GM19023 (cell line): ENCODE data around the gene MEIOB.
"Not testable (repeated sequence)": the region's sequence is repeated elsewhere in the genome, so short reads cannot be mapped to it uniquely, and the experiment has no call there.

ENCODE experiments used
- ATAC-seq: cut with Tn5 transposase; IDR thresholded peaks from one replicate; pipeline ENCODE4 v1.9.1; 2021; ENCODE audit warnings: mild to moderate bottlenecking, moderate library complexity; ENCODE audit not compliant: unreplicated experiment

MEIOB gene

GRCh38 chr16:1908184-1908583 lies 36.2 kb upstream of the MEIOB start:
- no peak for ATAC-seq

- no peak for ATAC-seq
Observed at GRCh38 chr16:1907226-1907860, 35.4 kb upstream of the MEIOB start.

GRCh38 chr16:1906846-1907165 lies 34.8 kb upstream of the MEIOB start:
- ATAC-seq = no peak

DNA sequence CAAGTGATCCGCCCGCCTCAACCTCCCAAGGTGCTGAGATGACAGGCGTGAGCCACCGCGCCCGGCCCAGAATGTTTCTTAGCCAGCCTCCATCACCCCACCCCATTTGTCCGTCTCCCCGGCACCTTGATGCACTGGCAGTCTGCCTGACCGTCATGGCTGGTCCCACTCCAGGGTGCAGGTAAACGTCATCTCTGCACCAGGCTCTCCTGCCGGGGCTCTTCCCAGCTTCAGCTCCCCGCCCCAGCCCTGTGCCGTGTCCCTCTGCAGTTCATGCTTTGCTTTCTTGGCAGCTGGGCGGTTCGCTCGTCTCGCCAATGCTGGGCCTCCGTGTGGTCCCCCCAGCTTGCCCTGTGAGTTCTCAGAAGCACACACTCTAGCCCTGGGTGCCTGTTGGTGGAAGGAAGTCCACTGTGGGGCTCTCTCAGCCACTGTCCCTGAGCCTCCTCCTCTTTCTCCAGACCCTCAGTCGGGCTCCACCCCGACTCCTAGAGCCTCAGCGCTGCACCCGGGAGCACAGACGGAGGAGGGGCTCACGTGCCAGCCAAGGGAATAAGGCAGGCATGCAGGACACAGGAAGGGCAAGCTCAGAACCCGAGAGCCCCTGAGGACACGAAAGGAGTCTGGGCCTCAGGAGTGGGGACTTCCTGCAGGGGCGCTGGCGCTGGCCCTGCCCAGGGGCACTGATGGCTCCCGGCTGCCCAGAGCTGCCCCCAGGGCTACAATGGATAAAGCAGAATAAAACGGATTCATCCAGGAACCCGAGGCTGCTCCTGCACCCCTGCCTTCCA lies 34.3 kb upstream of the MEIOB start:
- ATAC-seq = no peak

GRCh38 chr16:1903845-1904840 lies 32.2 kb upstream of the MEIOB start:
- ATAC-seq = no peak

DNA sequence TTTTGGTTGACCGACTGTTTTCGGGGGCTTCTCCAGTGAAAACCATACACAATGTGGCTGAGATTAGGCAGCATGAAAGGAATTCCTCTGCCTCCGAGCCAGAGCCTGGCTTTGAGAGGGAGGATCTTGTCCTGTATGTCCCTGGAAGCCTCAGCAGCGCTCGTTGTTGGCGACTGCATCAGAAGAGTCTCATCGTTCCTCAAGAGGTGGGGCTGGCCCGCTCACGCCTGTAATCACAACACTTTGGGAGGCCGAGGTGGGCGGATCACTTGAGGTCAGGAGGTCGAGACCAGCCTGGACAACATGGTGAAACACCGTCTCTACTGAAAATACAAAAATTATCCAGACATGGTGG lies 31.2 kb upstream of the MEIOB start:
- no peak for ATAC-seq

DNA sequence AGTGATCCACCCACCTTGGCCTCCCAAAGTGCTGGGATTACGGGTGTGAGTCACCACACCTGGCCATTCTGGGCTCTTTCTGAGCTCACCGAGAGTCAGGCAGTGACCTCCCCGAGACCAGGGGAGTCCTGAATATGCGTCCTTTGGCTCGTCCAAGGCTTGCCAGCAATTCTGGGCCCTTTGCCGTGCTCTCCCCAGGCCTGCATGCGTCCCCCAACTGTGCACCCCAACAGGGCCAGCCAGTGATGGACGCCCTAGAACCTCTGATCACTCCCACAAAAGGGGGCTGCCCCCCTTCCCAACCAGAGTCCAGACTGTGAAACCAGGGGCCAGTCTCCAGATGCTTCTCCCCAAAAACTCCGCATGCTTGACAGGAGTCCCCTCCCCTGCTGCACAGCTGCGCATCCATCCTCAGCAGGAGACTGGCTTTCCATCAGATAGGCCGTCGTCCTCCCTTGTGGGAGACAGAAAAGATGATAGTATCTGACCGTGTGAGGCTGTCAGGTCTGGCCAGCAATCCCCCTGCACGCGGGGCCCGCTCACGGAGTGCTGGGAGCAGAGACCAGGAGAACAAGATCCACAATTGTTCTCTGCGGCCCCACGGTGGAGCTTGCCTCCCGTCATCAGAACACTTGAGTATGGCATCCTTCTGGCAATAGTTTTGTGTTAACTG lies 30.7 kb upstream of the MEIOB start:
- no peak for ATAC-seq

GRCh38 chr16:1900452-1900774 lies 28.4 kb upstream of the MEIOB start:
- no peak for ATAC-seq

DNA sequence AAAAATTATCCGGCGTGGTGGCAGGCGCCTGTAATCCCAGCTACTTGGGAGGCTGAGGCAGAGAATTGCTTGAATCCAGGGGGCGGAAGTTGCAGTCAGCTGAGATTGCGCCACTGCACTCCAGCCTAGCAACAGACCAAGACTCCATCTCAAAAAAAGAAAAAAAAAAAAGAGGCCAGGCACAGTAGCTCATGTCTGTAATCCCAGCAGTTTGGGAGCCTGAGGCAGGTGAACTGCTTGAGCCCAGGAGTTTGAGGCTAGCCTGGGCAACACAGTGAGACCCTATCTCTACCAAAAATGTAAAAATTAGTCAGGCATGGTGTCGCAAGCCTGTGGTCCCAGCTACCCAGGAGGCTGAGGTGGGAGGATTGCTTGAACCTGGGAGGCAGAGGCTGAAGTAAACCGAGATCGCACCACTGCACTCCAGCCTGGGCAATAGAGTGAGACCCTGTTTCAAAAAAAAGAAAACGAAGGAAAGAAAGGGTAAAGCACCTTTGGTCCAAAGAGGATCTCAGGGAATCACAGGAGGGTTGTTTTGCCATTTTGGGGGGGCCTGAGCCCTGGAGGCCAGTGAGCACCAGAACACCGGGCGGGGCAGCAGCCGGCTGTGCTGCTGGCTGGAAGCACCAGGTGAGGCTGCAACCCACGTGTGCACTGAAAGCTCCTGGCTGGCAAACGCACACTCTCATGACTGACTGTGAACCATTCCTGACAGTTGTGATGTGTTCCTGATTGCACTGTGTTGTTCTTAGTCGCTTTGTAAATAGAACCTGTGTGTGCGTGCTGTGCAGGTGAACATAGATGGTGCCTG lies 27.9 kb upstream of the MEIOB start:
- no peak for ATAC-seq

- ATAC-seq = not testable (repeated sequence)
Observed at GRCh38 chr16:1897692-1898091, 25.7 kb upstream of the MEIOB start.

DNA sequence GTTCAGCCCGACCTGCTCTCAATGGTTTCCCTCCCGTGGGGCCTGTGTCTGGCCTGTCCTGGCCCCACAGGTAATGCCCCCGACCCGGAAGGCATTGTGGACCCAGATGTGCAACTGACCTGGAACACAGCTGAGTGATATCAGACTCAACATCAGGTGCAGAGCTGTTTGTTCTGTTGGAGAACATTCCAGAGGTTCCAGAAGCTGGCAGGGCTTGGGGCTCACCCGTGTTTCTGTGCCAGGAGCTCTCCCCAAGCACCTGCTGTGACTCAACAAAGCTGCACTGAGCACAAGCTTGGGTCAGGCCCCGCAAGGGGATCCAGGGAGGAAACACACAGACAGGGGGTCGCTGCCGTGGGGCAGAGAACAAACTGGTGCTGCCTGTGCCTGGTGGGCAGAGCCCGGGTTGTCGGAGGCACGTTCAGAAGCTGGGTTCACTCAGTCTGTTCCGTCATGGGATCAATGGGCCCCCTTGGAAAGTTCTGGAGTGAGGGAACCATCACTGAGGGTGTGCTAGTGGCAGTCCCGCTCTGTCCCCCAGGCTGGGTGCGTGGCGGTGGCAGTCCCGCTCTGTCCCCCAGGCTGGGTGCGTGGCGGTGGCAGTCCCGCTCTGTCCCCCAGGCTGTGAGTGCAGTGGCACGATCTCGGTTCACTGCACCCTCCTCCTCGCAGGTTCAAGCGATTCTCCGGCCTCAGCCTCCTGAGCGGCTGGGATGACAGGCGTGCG lies 24.1 kb upstream of the MEIOB start:
- no peak for ATAC-seq

DNA sequence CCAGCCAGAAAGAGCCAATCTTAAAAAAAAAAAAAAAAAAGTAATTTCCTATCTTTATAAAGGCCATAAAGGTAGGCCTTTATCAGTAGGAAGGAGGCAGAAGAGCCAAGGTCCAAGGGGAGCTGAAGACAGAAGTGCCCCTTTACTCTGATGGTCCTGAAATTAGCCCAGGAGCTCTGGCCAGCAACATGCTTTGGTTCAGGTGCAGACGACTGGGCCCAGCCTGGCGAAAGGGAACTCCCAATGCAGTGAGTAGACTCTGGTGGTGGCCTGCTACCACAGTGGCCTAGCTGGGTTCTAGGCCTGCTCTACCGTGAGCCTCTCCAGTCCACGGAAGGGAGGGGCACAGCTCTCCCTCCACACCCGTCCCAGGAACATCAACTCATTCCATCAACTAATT lies 23.1 kb upstream of the MEIOB start:
- ATAC-seq = no peak

- no peak for ATAC-seq
Observed at GRCh38 chr16:1890708-1891050, 18.7 kb upstream of the MEIOB start.

DNA sequence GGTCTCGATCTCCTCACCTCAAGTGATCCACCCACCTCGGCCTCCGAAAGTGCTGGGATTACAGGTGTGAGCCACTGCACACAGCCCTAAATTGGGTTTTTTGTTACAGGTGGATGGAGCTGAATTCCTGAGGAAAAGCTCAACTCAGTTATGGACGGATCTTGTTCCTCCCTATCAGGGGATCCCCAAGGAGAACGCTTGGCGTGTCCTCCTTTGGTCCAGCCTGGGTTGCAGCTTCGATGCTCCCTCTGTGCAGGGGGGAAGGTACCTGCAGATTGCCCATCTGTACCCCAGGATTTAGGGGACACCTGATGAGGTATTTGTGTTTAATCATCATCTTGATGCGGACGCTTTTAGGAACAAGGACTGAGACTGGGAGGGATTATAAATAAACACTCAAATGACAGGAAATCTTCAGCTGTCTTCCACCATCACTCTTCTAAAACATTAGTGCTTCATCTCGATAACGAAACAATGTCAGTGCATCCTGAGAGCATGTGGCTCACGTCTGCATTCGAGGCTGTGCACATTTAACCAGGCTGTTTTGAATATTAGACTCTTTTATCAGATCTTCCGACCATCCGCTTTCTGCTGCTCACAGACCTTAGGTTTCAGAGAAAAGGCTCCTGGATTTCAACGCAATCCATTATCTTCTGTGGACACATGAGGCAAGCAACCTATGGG lies 18.2 kb upstream of the MEIOB start:
- no peak for ATAC-seq

DNA sequence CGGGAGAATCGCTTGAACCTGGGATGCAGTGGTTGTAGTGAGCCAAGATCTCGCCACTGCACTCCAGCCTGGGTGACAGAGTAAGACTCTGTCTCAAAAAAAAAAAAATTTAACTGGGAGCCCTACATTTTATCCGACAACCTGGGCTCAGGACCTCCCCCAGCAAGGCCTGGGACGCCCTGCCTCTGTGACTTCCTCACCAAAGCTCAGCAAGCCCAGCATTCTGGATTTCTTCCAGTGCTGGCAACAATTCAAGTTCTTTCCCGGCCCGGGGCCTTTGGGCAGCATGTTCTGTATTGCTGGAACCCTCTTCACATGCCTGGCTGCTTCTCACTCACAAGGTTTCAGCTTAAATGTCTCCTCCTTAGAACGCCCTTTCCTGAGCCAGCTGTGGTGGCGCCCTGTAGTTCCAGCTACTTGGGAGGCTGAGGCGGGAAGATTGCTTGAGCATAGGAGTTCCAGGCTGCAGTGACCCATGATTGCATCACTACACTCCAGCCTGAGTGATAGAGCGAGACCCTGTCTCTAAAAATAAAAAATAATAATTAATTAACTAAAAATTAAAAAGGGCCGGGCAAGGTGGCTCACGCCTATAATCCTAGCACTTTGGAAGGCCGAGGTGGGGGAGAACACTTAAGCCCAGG lies 15.9 kb upstream of the MEIOB start:
- ATAC-seq = no peak

DNA sequence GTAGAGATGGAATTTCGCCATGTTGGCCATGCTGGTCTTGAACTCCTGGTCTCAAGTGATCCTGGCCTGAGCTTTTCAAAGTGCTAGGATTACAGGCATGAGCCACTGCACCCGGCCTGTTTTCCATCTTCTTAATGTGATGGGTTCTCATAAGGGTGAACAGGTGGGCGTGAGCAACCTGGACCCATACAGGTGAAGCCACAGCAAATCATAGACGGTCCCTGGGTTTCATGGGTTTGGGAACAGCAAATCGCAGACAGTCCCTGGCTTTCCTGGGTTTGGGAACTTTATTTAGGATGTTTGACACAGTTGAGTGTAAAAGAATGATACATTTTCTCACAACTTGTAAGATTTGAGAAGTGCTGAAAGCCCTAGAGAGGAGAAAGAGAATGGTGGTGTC lies 12.9 kb upstream of the MEIOB start:
- ATAC-seq = no peak

- ATAC-seq = no peak
Observed at GRCh38 chr16:1884155-1884760, 12.3 kb upstream of the MEIOB start.

GRCh38 chr16:1881172-1881571 lies 9.2 kb upstream of the MEIOB start:
- ATAC-seq = not testable (repeated sequence)
